ENCODE data around the gene MRPS25.
"Not testable (repeated sequence)": the region's sequence is repeated elsewhere in the genome, so short reads cannot be mapped to it uniquely, and the experiment has no call there.

The MRPS25 gene

DNA sequence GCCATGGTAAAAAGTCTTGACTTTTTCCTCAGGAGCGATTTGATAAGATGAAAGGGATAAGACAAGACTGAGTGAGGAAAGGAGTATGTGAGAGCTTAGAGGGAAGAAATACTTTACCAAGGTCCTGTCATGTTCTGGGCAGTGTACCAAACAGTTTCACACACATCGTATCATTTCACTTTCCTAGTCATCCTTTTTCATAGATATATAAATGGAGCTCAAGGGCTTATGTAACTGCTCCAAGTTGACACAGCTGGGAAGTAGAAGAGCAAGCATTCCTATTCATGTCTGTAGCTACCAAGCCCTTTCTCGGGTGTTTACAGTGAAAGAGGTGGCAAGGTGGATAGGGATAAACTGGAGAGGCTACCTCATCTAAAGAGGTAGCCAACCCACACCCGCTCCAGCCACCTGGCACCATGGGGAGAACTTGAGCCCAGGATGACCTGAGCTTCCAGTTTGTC, 57.4 kb downstream of the MRPS25 start:
- Histone ChIP-seq H3K9ac (ENCODE audit: low read depth, low read length) (no peak overlapping the region), H3K27me3 (ENCODE audit: control insufficient read depth, insufficient read depth, low read length) (no peaks in the 10 kb centered on the region), H3K4me3 (ENCODE audit: low read depth, low read length) (no peak overlapping the region), H3K36me3 (ENCODE audit: control insufficient read depth, insufficient read depth, low read length) (no peaks in the 10 kb centered on the region), H3K9me3 (ENCODE audit: control insufficient read depth, insufficient read depth, low read length) (no peaks in the 10 kb centered on the region), H3K4me1 (ENCODE audit: control insufficient read depth, insufficient read depth, low read length) (peaks cover 2% of the 10 kb centered on the region)

GRCh38 chr3:14999182-14999581, 65.9 kb downstream of the MRPS25 start:
- H3K9me3 ChIP-seq (ENCODE audit: control insufficient read depth, insufficient read depth, low read length); H3K27me3 ChIP-seq (ENCODE audit: control insufficient read depth, insufficient read depth, low read length); H3K4me1 ChIP-seq (ENCODE audit: control insufficient read depth, insufficient read depth, low read length); H3K9ac ChIP-seq (ENCODE audit: low read depth, low read length); H3K36me3 ChIP-seq (ENCODE audit: control insufficient read depth, insufficient read depth, low read length); H3K4me3 ChIP-seq (ENCODE audit: low read depth, low read length): not testable (repeated sequence)
